Tibial artery (tissue), 4 donors: ENCODE measurements around the gene IGF2R.

ENCODE experiments used
- DNase-seq, 2 donors: peaks; one replicate each; pipeline ENCODE4 v3.0.0-alpha.2; 2019
- H3K27ac ChIP-seq, 2 donors: fragments of 200-600 bp; sonication (generic) in 1 of 2; 1 replicate in 1 of 2; 2 replicates in 1 of 2; pipeline ENCODE4 v1.5.1; 2018 to 2019; ENCODE audit warnings: mild to moderate bottlenecking in 1 of 2
- H3K27me3 ChIP-seq, 2 donors: fragments of 200-600 bp; sonication (generic) in 1 of 2; one replicate each; pipeline versions ENCODE4 v1.5.1 to v1.6.0; 2016 to 2019
- H3K36me3 ChIP-seq, 3 donors: fragments of 200-600 bp; sonication (generic) in 2 of 3; one replicate each; pipeline ENCODE4 v1.5.1; 2016 to 2019; ENCODE audit warnings: mild to moderate bottlenecking in 2 of 3
- H3K4me1 ChIP-seq, 4 donors: fragments of 200-600 bp; sonication (generic) in 2 of 4; 1 replicate in 3 of 4; 2 replicates in 1 of 4; pipeline ENCODE4 v1.5.1; 2016 to 2019
- H3K4me3 ChIP-seq, 2 donors: fragments of 200-600 bp; sonication (generic) in 1 of 2; 1 replicate in 1 of 2; 2 replicates in 1 of 2; pipeline ENCODE4 v1.5.1; 2018 to 2019; ENCODE audit warnings: mild to moderate bottlenecking in 2 of 2
- H3K9me3 ChIP-seq, 3 donors: fragments of 200-600 bp; sonication (generic) in 1 of 3; one replicate each; pipeline ENCODE4 v1.5.1; 2016 to 2019
- intact Hi-C: fragments of 100-400 bp; cut with DNase I; formaldehyde crosslinking; loops from one replicate; pipeline ENCODE4 v1.15.0; 2023; ENCODE audit warnings: low total_unique reads
- TF ChIP-seq, protein P1 (sequence below), 2 experiments: fragments of 200-600 bp in 1 of 2; fragments of 450-650 bp in 1 of 2; IDR thresholded peaks; one replicate each; pipeline ENCODE4 v1.5.1; 2017 to 2019; ENCODE audit warnings: antibody characterized with exemption in 2 of 2, mild to moderate bottlenecking in 1 of 2, moderate library complexity in 1 of 2

Gene IGF2R

GRCh38 chr6:160079686-160080043, 110.8 kb downstream of the IGF2R start:
- H3K36me3 ChIP-seq, result peaks cover 72 to 98% (median 80%) of the 10 kb centered on the region in 3 donors
- TF ChIP-seq, protein P1, sequence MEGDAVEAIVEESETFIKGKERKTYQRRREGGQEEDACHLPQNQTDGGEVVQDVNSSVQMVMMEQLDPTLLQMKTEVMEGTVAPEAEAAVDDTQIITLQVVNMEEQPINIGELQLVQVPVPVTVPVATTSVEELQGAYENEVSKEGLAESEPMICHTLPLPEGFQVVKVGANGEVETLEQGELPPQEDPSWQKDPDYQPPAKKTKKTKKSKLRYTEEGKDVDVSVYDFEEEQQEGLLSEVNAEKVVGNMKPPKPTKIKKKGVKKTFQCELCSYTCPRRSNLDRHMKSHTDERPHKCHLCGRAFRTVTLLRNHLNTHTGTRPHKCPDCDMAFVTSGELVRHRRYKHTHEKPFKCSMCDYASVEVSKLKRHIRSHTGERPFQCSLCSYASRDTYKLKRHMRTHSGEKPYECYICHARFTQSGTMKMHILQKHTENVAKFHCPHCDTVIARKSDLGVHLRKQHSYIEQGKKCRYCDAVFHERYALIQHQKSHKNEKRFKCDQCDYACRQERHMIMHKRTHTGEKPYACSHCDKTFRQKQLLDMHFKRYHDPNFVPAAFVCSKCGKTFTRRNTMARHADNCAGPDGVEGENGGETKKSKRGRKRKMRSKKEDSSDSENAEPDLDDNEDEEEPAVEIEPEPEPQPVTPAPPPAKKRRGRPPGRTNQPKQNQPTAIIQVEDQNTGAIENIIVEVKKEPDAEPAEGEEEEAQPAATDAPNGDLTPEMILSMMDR (IDR thresholded peaks at IDR 0.05), result no peak
- no peaks in the 10 kb centered on the region for H3K4me1 ChIP-seq
- DNase-seq, result no peak
- H3K27ac ChIP-seq, result no peak overlapping the region
- no peaks in the 10 kb centered on the region for H3K27me3 ChIP-seq
- intact Hi-C loops, result loop anchor here (10.0 kb wide), 1 partner anchor 215 kb away; no protein-coding TSS in a partner anchor
- no peaks in the 10 kb centered on the region for H3K9me3 ChIP-seq
- no peak overlapping the region for H3K4me3 ChIP-seq

DNA sequence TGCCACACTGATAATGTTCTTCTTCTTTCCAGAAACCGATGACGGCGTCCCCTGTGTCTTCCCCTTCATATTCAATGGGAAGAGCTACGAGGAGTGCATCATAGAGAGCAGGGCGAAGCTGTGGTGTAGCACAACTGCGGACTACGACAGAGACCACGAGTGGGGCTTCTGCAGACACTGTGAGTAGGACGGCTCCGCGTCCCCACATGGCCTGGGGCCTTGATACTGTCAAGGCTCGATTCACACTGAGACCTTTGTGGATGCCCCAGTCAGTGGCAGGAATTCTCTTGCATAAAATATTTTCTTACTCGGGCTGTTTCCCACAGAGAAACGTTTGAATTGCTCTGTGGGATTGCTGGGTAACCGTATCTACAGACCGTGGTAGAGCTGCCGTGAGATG, 111.2 kb downstream of the IGF2R start:
- Histone ChIP-seq H3K36me3 (peaks cover 72 to 98% (median 80%) of the 10 kb centered on the region in 3 donors), H3K9me3 (no peaks in the 10 kb centered on the region), H3K4me3 (no peak overlapping the region)

GRCh38 chr6:160081398-160081797, 112.5 kb downstream of the IGF2R start:
- no peaks in the 10 kb centered on the region for H3K27me3 ChIP-seq
- no peak overlapping the region for H3K27ac ChIP-seq
- peaks cover 66 to 100% (median 87%) of the 10 kb centered on the region in 3 donors for H3K36me3 ChIP-seq
- TF ChIP-seq, protein P1 (IDR thresholded peaks at IDR 0.05), result no peak
- no peak overlapping the region for H3K4me3 ChIP-seq
- H3K4me1 ChIP-seq, result no peaks in the 10 kb centered on the region
- no peak for DNase-seq
- intact Hi-C loops, result no loop called here
- H3K9me3 ChIP-seq, result no peaks in the 10 kb centered on the region

More for the DNA sequence above, 111.2 kb downstream of the IGF2R start:
- TF ChIP-seq, protein P1 (IDR thresholded peaks at IDR 0.05), result no peak
- H3K27me3 ChIP-seq, result no peaks in the 10 kb centered on the region
- H3K27ac ChIP-seq, result no peak overlapping the region
- no peaks in the 10 kb centered on the region for H3K4me1 ChIP-seq
- intact Hi-C loops, result no loop called here
- no peak for DNase-seq

- TF ChIP-seq, protein P1 (IDR thresholded peaks at IDR 0.05), result no peak
- H3K27me3 ChIP-seq, result no peaks in the 10 kb centered on the region
- H3K9me3 ChIP-seq, result no peaks in the 10 kb centered on the region
- DNase-seq, result no peak
- intact Hi-C loops, result no loop called here
- no peak overlapping the region for H3K27ac ChIP-seq
- peaks cover 65 to 99% (median 81%) of the 10 kb centered on the region in 3 donors for H3K36me3 ChIP-seq
- H3K4me3 ChIP-seq, result no peak overlapping the region
- no peaks in the 10 kb centered on the region for H3K4me1 ChIP-seq
Measured at GRCh38 chr6:160082627-160083026, 113.7 kb downstream of the IGF2R start.

DNA sequence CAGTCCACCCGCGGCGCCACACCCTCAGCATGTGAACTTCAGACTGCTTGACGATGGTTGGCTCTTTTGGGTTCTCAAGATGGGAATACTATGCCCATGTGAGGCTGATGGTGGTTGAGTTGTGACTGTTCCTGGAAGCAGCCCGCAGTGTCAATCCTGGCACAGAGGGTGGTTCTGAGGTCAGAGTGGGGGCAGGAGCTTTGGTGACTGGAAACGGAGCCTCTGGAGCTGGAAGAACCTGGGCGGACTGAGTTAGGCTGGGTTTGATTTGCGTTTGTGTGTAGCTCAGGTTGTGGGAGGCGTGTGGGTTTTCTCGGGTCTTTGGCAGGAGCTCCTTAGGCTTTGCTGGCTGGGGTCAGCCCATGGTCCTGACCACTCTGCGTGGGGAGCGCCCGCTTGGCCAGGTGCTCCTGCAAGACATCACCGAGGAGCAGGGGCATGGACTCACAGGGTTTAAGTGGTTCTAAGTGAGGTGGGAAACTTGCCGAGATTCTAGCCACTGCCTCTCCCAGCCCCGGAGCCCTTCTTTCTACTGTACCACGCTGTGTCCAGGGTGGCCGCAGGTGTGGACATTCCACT, 115.4 kb downstream of the IGF2R start:
- no peak overlapping the region for H3K4me3 ChIP-seq
- TF ChIP-seq, protein P1 (IDR thresholded peaks at IDR 0.05), result no peak
- no peak overlapping the region for H3K27ac ChIP-seq
- H3K27me3 ChIP-seq, result no peaks in the 10 kb centered on the region
- H3K4me1 ChIP-seq, result peaks cover 0 to 6% (median 0%) of the 10 kb centered on the region in 4 donors
- DNase-seq, result no peak
- H3K36me3 ChIP-seq, result peaks cover 56 to 97% (median 72%) of the 10 kb centered on the region in 3 donors
- intact Hi-C loops, result no loop called here
- no peaks in the 10 kb centered on the region for H3K9me3 ChIP-seq
